Chondrocyte (in vitro differentiated cells): Measurements from ENCODE around the gene ABCA1. TPM values are rescaled to one million over a fixed set of nuclear protein-coding genes. Genes with fewer than 3 reads are reported as not detected.
A peak's percentile ranks its signal among the peaks of the same experiment; 100 is the strongest.

Experiments used
- DNase-seq: peaks from one replicate; pipeline ENCODE4 v3.0.0; 2021; ENCODE audit warnings: mixed read lengths, low spot score
- H3K27ac Mint-ChIP-seq: one replicate; pipeline ENCODE4 v1.8.0; 2021; ENCODE audit warnings: mild to moderate bottlenecking, moderate library complexity, mixed read lengths; ENCODE audit not compliant: unreplicated experiment
- H3K27me3 Mint-ChIP-seq: 2 replicates; pipeline ENCODE4 v1.8.0; 2021; ENCODE audit warnings: low read depth, mixed read lengths
- H3K36me3 Mint-ChIP-seq: 2 replicates; pipeline ENCODE4 v1.8.0; 2021; ENCODE audit warnings: low read depth, mixed read lengths
- H3K4me1 Mint-ChIP-seq: 2 replicates; pipeline ENCODE4 v1.8.0; 2021; ENCODE audit warnings: low read depth, mild to moderate bottlenecking, mixed read lengths
- H3K4me3 Mint-ChIP-seq: one replicate; pipeline ENCODE4 v1.8.0; 2021; ENCODE audit warnings: mild to moderate bottlenecking, moderate library complexity, mixed read lengths; ENCODE audit not compliant: unreplicated experiment
- H3K9me3 Mint-ChIP-seq: 2 replicates; pipeline ENCODE4 v1.8.0; 2021; ENCODE audit warnings: low read depth, mixed read lengths
- CTCF ChIP-seq: fragments of 200-600 bp; sonication (generic); IDR thresholded peaks from 2 replicates; pipeline ENCODE4 v1.5.0; 2021; ENCODE audit warnings: antibody characterized with exemption, mild to moderate bottlenecking, moderate library complexity
- total RNA-seq: library from RNA; stranded (reverse); gene quantifications from 3 replicates; pipeline ENCODE4 v1.2.1, GENCODE V29; 2021

Gene ABCA1
- total RNA-seq, 1 donor from 2014 or later, result 22.4 TPM

- Mint-ChIP-seq H3K27ac (peak overlapping the region; percentile 97), H3K4me1 (peaks cover 34% of the 10 kb centered on the region), H3K27me3 (no peaks in the 10 kb centered on the region), H3K9me3 (no peaks in the 10 kb centered on the region), H3K4me3 (peak overlapping the region; percentile 90), H3K36me3 (no peaks in the 10 kb centered on the region)
- TF ChIP-seq CTCF, result no peak
- no peak for DNase-seq
These were observed 41.2 kb upstream of the ABCA1 start for GRCh38 chr9:104969116-104969515.

- H3K9me3 Mint-ChIP-seq, result no peaks in the 10 kb centered on the region
- H3K4me1 Mint-ChIP-seq, result peaks cover 34% of the 10 kb centered on the region
- H3K4me3 Mint-ChIP-seq, result peak overlapping the region; percentile 90
- peak overlapping the region; percentile 97 for H3K27ac Mint-ChIP-seq
- no peaks in the 10 kb centered on the region for H3K27me3 Mint-ChIP-seq
- DNase-seq, result peak; percentile 96
- no peaks in the 10 kb centered on the region for H3K36me3 Mint-ChIP-seq
- no peak for TF ChIP-seq CTCF
These were observed 40.3 kb upstream of the ABCA1 start for GRCh38 chr9:104968025-104968982.

GRCh38 chr9:104963076-104963475, 35.1 kb upstream of the ABCA1 start:
- Mint-ChIP-seq H3K36me3 (no peaks in the 10 kb centered on the region), H3K4me1 (peaks cover 15% of the 10 kb centered on the region), H3K27me3 (no peaks in the 10 kb centered on the region), H3K4me3 (no peak overlapping the region), H3K9me3 (no peaks in the 10 kb centered on the region), H3K27ac (no peak overlapping the region)
- DNase-seq, result no peak
- no peak for TF ChIP-seq CTCF

- H3K27me3 Mint-ChIP-seq, result no peaks in the 10 kb centered on the region
- H3K27ac Mint-ChIP-seq, result no peak overlapping the region
- no peaks in the 10 kb centered on the region for H3K36me3 Mint-ChIP-seq
- no peaks in the 10 kb centered on the region for H3K9me3 Mint-ChIP-seq
- TF ChIP-seq CTCF, result no peak
- H3K4me1 Mint-ChIP-seq, result peaks cover 13% of the 10 kb centered on the region
- H3K4me3 Mint-ChIP-seq, result no peak overlapping the region
- no peak for DNase-seq
These were observed 33.9 kb upstream of the ABCA1 start for GRCh38 chr9:104961701-104962359.

GRCh38 chr9:104961238-104961637, 33.3 kb upstream of the ABCA1 start:
- H3K36me3 Mint-ChIP-seq, result no peaks in the 10 kb centered on the region
- H3K4me1 Mint-ChIP-seq, result peaks cover 13% of the 10 kb centered on the region
- no peak for TF ChIP-seq CTCF
- H3K27ac Mint-ChIP-seq, result no peak overlapping the region
- DNase-seq, result no peak
- H3K27me3 Mint-ChIP-seq, result no peaks in the 10 kb centered on the region
- no peak overlapping the region for H3K4me3 Mint-ChIP-seq
- no peaks in the 10 kb centered on the region for H3K9me3 Mint-ChIP-seq
